Endodermal cell (in vitro differentiated cells): Measurements from ENCODE around the gene CFAP54. TPM values are rescaled to one million over a fixed set of nuclear protein-coding genes. Genes with fewer than 3 reads are reported as not detected.

Experiments used
- DNase-seq: peaks from one replicate; pipeline ENCODE4 v3.0.0-alpha.2; 2017
- H3K27ac ChIP-seq: 2 replicates; pipeline ENCODE4 v1.5.1; 2013; ENCODE audit warnings: mild to moderate bottlenecking, low read depth, low read length, moderate library complexity
- H3K27me3 ChIP-seq: 2 replicates; pipeline ENCODE4 v1.6.1; 2013; ENCODE audit warnings: mild to moderate bottlenecking, low read length, moderate library complexity; ENCODE audit not compliant: insufficient read depth, control insufficient read depth, poor library complexity, severe bottlenecking
- H3K36me3 ChIP-seq: 2 replicates; pipeline ENCODE4 v1.7.0; 2013; ENCODE audit warnings: mild to moderate bottlenecking, low read length, moderate library complexity; ENCODE audit not compliant: control insufficient read depth, insufficient read depth
- H3K4me1 ChIP-seq: one replicate; pipeline ENCODE4 v1.7.0; 2013; ENCODE audit warnings: low read length; ENCODE audit not compliant: control insufficient read depth, insufficient read depth
- H3K4me3 ChIP-seq: 2 replicates; pipeline ENCODE4 v1.5.1; 2013; ENCODE audit warnings: mild to moderate bottlenecking, low read length, moderate library complexity
- H3K9ac ChIP-seq: 2 replicates; pipeline ENCODE4 v1.6.1; 2013; ENCODE audit warnings: mild to moderate bottlenecking, low read length, moderate library complexity; ENCODE audit not compliant: poor library complexity, severe bottlenecking; ENCODE audit errors: extremely low read depth
- H3K9me3 ChIP-seq: 2 replicates; pipeline ENCODE4 v1.6.1; 2013; ENCODE audit warnings: mild to moderate bottlenecking, low read length, moderate library complexity; ENCODE audit not compliant: control insufficient read depth
- H3K27ac Mint-ChIP-seq: 2 replicates; pipeline ENCODE4 v1.8.0; 2020; ENCODE audit warnings: mixed read lengths
- H3K27me3 Mint-ChIP-seq: 2 replicates; pipeline ENCODE4 v1.8.0; 2021; ENCODE audit warnings: mild to moderate bottlenecking, mixed read lengths; ENCODE audit not compliant: insufficient read depth
- H3K36me3 Mint-ChIP-seq: 2 replicates; pipeline ENCODE4 v1.8.0; 2020; ENCODE audit warnings: low read depth, mixed read lengths
- H3K4me1 Mint-ChIP-seq: 2 replicates; pipeline ENCODE4 v1.8.0; 2020; ENCODE audit warnings: mixed read lengths
- H3K4me3 Mint-ChIP-seq: 2 replicates; pipeline ENCODE4 v1.8.0; 2020; ENCODE audit warnings: mild to moderate bottlenecking, moderate library complexity, mixed read lengths
- H3K9me3 Mint-ChIP-seq: 2 replicates; pipeline ENCODE4 v1.8.0; 2020; ENCODE audit warnings: mild to moderate bottlenecking, mixed read lengths
- CTCF ChIP-seq: fragments of 200-600 bp; sonication (generic); conservative IDR thresholded peaks from 2 replicates; pipeline ENCODE4 v1.5.0; 2021; ENCODE audit warnings: antibody characterized with exemption, mild to moderate bottlenecking
- WGBS, 2 experiments: methylation state at CpG; one replicate each; pipeline versions ENCODE4 v1.1.5 to v1.1.7; 2013; ENCODE audit warnings: missing lambda C conversion rate in 2 of 2, mixed read lengths in 1 of 2; ENCODE audit not compliant: insufficient coverage in 1 of 2, insufficient read length in 1 of 2; 5-methylcytosine and 5-hydroxymethylcytosine counted together
- total RNA-seq, 2 donors: library from RNA; stranded (reverse); fragmentation: NEBNext Ultra II Directional in 1 of 2; extraction: Animal tissue kit (Norgen Biotek cat#: 25700) in 1 of 2; gene quantifications; 2 replicates in 1 of 2; 3 replicates in 1 of 2; pipeline ENCODE4 v1.2.1, GENCODE V29; 2021

Gene CFAP54
- total RNA-seq, 2 donors from 2014 or later, result 1.5 to 1.7 TPM

- no peak overlapping the region for H3K27ac ChIP-seq
- H3K9me3 ChIP-seq, result no peaks in the 10 kb centered on the region
- H3K9me3 Mint-ChIP-seq, result no peaks in the 10 kb centered on the region
- no peaks in the 10 kb centered on the region for H3K4me1 Mint-ChIP-seq
- WGBS, 2 experiments, result 96 to 97% methylated on average over 2 to 3 of the region's 3 CpGs
- H3K27ac Mint-ChIP-seq, result no peak overlapping the region
- no peak for TF ChIP-seq CTCF
- no peaks in the 10 kb centered on the region for H3K36me3 ChIP-seq
- H3K27me3 Mint-ChIP-seq, result no peaks in the 10 kb centered on the region
- no peaks in the 10 kb centered on the region for H3K36me3 Mint-ChIP-seq
- no peak overlapping the region for H3K9ac ChIP-seq
- H3K27me3 ChIP-seq, result no peaks in the 10 kb centered on the region
- no peak overlapping the region for H3K4me3 ChIP-seq
- H3K4me1 ChIP-seq, result no peaks in the 10 kb centered on the region
- no peak overlapping the region for H3K4me3 Mint-ChIP-seq
- no peak for DNase-seq
Observed at GRCh38 chr12:96514328-96514727, 25.0 kb downstream of the CFAP54 start.

- WGBS, 2 experiments, result 0 to 48% methylated on average over 2 to 8 of the region's 8 CpGs
Observed at GRCh38 chr12:96516472-96517430, 27.4 kb downstream of the CFAP54 start.

GRCh38 chr12:96520767-96521166 is 31.4 kb downstream of the CFAP54 start:
- DNase-seq, result no peak
- no peak for TF ChIP-seq CTCF
- H3K27me3 Mint-ChIP-seq, result no peaks in the 10 kb centered on the region
- Histone ChIP-seq H3K9me3 (no peaks in the 10 kb centered on the region), H3K4me3 (no peak overlapping the region), H3K27ac (no peak overlapping the region), H3K9ac (no peak overlapping the region), H3K27me3 (no peaks in the 10 kb centered on the region), H3K4me1 (no peaks in the 10 kb centered on the region), H3K36me3 (no peaks in the 10 kb centered on the region)
- no peak overlapping the region for H3K27ac Mint-ChIP-seq
- no peaks in the 10 kb centered on the region for H3K36me3 Mint-ChIP-seq
- no peak overlapping the region for H3K4me3 Mint-ChIP-seq
- peaks cover 9% of the 10 kb centered on the region for H3K4me1 Mint-ChIP-seq
- 91 to 100% methylated on average over 1 to 2 of the region's 3 CpGs for WGBS, 2 experiments
- no peaks in the 10 kb centered on the region for H3K9me3 Mint-ChIP-seq

More at GRCh38 chr12:96516472-96517430, 27.4 kb downstream of the CFAP54 start:
- Histone ChIP-seq H3K36me3 (no peaks in the 10 kb centered on the region), H3K9ac (no peak overlapping the region), H3K9me3 (no peaks in the 10 kb centered on the region), H3K27ac (no peak overlapping the region), H3K4me1 (no peaks in the 10 kb centered on the region), H3K4me3 (no peak overlapping the region), H3K27me3 (no peaks in the 10 kb centered on the region)
- DNase-seq, result peak; percentile 92
- Mint-ChIP-seq H3K4me1 (no peaks in the 10 kb centered on the region), H3K9me3 (no peaks in the 10 kb centered on the region), H3K36me3 (no peaks in the 10 kb centered on the region), H3K27ac (no peak overlapping the region), H3K4me3 (no peak overlapping the region), H3K27me3 (no peaks in the 10 kb centered on the region)
- peak; percentile 89 for TF ChIP-seq CTCF
